ENCODE data around the gene PLAAT3. TPM values are rescaled to one million over a fixed set of nuclear protein-coding genes. Genes with fewer than 3 reads are reported as not detected.

PLAAT3 gene
- total RNA-seq, 1 experiment from 2014 or later = 198 TPM

DNA sequence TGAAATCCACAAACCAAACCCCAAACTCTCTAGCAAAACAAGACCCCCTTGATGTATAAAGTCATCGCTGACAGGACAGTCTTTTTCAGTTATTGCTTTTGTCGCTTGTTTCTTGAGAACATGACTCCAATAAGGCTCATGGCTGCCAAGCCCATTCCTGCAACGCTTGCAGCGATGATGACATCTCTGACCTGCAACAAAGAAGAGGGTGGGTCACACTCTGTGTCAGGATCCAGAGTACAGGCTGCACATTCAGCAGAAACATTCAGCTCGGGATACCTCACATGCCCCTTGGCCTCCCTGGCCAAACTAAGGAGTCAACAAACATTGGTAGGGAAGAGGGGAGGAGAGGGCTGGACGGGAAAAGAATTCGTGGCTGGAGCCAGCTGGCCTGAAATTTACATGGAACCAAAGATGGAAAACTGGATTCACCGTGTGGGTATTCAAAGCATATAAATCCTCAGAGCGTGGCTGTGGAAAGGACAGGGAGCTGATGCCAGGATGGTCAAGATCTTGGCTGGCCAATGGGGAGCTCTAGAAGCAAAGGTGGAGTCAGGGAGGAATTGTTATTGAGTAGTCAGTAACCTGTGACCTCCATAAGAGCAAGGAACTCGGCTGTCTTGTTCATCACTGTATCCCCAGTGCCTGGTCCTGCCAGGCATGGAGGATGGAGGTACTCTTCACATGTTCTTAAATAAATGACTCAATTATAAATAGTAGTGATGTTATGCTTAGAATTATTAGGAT is 39.2 kb downstream of the PLAAT3 start:
- no peak for DNase-seq (ENCODE audit: low read depth)
- in situ Hi-C loops (cut with HindIII; ENCODE audit: low pct_unique_long_range_greater_than_20kb, low sequenced_read_pairs) = no loop called here

DNA sequence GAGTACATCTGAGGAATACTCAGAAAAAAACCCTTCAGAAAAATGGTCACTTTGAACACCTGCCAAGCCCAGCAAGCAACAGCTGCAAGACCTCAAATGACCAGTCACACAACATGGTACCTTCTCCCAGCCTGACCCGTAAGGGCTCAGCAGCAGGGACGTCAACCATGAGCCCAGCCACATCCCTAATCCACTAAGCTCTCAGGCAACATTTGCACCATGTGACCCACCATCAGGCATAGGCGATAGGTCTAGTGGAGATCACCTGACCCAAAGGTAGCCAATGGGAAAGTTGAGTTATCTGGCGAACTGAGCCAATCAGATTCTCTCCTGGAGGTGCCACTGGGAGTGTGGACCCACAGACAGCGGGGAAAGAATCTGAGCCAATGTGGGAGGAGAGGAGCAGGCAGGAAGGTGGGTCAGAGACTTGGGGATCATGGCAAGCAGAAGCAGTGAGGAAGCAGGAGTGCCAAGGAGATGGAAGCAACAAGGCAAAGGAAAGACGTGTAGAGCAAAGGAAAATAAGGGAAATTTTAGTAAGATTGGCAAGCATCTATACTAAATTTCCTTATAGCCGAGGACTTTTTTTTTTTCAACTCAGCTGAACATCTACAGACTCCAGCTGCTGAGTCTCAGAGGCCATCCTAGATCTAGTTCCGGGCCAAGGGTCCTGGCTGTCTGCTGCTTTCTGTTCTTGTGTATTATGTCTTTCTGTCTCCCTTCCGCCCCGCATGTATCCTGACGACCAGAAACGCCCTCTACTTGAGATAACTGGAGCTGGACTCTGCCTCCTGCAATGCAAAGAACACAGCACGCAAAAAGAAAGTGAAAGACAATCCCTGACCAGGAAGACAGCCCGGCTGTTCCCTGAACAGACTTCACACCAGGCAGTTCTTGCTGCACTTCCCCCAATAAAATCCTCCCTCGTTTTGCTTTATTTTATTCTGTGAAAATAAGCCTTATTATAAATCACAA is 40.1 kb downstream of the PLAAT3 start:
- peak; percentile 47 for DNase-seq (ENCODE audit: low read depth)
- in situ Hi-C loops (cut with HindIII; ENCODE audit: low pct_unique_long_range_greater_than_20kb, low sequenced_read_pairs) = no loop called here

DNA sequence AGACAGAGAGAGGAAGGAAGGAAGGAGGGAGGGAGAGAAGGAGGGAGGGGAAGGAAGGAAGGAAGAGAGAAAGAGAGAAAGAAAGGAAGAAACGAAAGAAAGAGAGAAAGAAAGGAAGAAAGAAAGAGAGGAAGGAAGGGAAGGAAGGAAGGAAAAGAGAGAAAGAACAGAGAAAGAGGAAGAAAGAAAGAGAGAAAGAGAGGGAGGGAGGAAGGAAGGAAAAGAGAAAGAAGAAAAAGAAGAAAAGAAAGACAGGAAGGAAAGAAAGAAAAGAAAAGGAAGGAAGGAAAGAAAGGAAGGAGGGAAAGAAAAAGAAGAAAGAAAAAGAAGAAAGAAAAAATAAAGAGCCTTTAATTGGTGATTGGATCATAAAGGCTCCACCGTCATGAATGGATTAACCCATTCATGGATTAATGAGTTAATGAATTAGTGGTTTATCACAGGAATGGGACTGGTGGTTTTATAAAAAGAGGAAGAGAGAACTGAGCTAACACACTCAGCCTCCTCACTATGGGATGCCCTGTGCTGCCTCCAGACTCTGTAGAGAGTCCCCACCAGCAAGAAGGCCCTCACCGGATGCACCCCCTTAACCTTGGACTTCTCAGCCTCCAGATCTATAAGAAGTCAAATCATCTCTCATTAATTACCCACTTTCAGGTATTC is 42.1 kb downstream of the PLAAT3 start:
- in situ Hi-C loops (cut with HindIII; ENCODE audit: low pct_unique_long_range_greater_than_20kb, low sequenced_read_pairs) = no loop called here
- DNase-seq (ENCODE audit: low read depth) = no peak

DNA sequence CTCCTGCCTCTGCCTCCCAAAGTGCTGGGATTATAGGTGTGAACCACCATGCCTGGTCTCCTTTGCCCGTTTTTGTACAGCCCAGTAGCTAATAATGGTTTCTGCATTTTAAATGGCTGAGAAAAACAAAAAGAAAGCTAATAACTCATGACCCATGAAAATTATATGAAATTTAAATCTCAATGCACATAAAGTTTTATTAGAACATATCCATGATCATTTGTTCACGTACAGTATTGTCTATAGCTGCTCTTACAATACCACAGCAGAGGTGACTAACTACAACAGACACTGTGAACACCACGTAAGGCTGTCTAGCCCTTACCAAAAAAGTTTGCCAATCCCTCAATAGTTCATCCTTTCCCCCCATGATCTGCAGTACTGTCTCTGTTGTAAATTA is 44.7 kb downstream of the PLAAT3 start:
- in situ Hi-C loops (cut with HindIII; ENCODE audit: low pct_unique_long_range_greater_than_20kb, low sequenced_read_pairs) = no loop called here
- no peak for DNase-seq (ENCODE audit: low read depth)

DNA sequence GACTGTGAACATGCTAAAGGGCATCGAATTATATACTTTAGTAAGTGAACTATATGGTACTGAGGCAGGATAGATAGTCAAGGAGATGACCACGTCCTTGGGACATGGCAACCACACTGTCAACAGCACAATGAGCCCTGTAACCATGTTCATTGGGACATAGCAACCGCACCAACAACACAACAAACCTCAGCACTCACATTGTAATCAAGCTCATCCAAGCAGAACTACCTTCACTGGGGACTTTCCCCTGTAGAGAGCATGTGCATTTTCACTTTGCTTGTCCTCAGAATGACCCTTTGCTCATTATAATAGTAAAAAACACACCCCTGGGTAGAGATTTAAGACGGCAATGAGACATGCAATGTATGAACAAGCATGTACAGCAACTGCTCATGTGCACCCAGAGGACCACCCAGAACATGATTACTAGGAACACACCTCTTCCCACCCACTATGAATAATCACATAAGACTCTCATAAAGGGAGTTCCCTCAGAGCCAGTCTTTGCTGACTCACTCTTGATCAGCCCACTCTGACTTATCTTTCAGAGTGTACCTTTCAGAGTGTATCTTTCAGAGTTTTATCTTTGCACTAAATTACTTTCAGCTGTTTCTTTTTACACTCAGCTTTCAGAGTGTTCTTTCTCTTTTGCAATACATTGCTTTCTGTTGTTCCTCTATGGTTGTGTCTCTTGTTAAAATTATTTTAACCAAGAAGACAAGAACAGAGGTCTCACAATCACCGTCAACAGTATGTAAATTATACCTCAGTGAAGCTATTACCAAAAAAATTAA is 47.0 kb downstream of the PLAAT3 start:
- peak; percentile 98 for DNase-seq (ENCODE audit: low read depth)
- in situ Hi-C loops (cut with HindIII; ENCODE audit: low pct_unique_long_range_greater_than_20kb, low sequenced_read_pairs) = no loop called here

DNA sequence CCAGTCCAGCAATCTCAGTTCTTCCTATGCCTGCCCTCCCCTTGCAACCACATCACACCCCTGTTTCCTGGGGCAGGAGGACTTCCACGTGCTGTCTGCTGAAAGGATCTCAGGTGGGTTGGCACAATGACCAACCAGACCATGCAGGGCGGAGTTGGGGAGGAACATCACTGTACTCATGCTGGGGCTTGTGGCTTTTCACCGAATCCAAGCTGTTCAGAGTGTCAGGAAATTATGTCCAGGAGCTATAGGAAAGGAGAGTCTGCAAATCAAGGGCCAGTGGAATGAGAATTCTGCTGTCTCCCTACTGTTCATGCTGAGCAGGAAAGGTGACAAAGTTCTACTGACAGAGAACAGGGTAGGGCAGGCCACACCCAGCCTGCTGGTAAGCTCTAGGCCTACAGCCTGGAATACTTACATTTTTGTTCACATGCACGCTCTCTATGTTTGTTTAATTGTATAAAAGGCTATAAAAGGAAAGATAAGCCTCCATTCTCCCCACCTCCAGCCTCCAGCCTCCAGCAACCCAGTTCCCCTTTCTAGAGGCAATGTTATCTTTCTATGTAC is 49.4 kb downstream of the PLAAT3 start:
- DNase-seq (ENCODE audit: low read depth) = peak; percentile 75
- in situ Hi-C loops (cut with HindIII; ENCODE audit: low pct_unique_long_range_greater_than_20kb, low sequenced_read_pairs) = no loop called here

DNA sequence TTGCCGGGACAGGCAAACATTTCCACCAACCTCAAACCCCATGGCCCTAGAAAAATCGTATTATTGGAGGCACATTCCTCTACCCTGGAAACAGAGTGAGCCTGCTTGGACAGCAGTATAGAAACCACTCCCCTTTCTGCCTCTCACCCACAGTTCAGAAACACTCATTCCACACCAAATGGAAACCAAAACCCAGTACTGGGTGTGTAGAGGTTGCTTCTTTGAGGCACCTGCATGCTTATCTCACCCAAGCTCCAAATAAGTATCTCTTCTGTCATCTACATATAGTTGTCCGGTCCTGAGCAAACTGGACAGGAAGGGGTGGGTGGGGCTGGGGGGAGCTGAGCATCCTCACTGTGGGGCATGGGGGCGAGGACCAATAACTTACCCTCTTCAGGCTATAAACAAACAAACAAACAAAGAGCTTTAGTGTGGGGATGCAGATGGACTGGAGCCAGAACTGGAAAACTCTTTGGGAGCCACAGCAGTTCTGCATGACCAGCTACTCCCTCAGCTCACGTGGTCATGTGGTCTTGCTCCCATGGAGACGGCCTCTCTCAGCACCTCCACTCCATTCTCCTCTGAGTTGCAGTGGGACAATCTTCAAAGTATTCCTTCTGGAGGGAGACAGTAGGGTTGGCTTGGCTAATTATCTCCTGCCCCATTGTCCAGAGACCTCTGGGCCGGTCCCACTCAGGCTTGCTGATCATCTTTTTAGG is 50.0 kb downstream of the PLAAT3 start:
- in situ Hi-C loops (cut with HindIII; ENCODE audit: low pct_unique_long_range_greater_than_20kb, low sequenced_read_pairs) = no loop called here
- DNase-seq (ENCODE audit: low read depth) = peak; percentile 74

DNA sequence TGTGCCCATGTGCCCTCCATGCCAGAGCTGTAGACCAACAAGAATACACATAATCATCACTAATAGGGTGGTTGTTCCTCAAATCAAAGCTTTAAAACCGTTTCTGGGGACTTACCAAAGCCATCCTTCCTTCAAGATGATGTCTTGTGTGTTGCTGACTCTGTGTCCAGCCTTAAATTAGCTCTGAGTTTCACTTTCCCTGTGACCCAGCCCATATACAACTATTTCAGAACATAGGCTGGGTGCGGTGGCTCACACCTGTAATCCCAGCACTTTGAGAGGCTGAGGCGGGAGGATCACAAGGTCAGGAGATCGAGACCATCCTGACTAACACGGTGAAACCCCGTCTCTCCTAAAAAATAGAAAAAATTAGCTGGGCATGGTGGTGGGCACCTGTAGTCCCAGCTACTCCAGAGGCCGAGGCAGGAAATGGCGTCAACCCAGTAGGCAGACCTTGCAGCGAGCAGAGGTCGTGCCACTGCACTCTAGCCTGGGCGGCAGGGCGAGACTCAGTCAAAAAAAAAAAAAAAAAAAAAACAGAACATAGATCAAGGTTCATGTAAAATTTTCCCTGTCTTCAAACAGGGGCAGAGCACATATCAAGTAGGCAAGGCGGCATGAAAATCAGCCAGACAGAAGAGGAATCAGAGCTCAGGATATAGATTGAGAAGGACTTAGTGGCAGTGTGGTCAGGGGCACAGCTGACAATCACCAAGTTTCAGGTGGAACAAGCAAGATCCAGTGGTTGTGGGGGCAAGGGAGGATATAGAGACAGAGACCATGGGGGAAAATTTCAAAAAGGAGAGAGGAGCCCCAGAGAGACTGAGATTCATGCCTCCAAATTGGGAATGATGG is 50.8 kb downstream of the PLAAT3 start, which contains the start of gene PLAAT2:
TSS of gene PLAAT2 (minus strand) at position 179 of the 855 bp plus-strand sequence. CDS start at position 124, 55 bp downstream.
- DNase-seq (ENCODE audit: low read depth) = no peak
- in situ Hi-C loops (cut with HindIII; ENCODE audit: low pct_unique_long_range_greater_than_20kb, low sequenced_read_pairs) = no loop called here

DNA sequence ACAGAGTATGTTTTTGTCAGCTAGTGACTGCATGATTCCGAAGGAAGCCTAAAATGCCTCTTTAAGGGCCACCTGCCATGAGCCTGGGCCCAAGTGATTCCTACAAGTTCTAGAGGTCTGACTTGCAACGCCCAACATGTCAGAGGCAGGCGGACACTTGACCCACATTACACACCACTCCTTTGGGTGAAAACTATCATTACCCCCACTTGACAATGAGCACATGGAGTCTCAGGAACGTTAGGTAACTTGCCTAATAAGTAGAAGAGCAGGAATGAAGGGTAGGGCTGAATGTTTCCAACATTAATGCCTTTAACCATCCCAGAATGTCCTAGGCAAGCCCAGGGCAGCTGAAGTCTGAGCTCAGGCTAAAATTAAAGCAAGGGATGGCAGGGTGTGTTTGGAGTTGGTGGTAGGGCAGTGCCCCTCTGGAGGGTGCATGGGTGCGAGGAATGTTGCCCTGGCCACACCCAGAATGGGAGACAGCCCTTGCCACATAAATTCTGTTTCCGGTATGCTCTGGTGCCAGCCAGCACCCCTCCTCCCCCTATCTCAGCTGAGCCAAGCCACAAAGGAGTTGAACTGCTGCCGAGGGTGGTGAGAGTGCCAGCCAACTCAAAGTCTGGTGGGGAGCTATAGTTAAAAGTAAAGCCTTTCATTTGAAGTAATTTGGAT is 53.6 kb downstream of the PLAAT3 start:
- in situ Hi-C loops (cut with HindIII; ENCODE audit: low pct_unique_long_range_greater_than_20kb, low sequenced_read_pairs) = no loop called here
- DNase-seq (ENCODE audit: low read depth) = no peak

DNA sequence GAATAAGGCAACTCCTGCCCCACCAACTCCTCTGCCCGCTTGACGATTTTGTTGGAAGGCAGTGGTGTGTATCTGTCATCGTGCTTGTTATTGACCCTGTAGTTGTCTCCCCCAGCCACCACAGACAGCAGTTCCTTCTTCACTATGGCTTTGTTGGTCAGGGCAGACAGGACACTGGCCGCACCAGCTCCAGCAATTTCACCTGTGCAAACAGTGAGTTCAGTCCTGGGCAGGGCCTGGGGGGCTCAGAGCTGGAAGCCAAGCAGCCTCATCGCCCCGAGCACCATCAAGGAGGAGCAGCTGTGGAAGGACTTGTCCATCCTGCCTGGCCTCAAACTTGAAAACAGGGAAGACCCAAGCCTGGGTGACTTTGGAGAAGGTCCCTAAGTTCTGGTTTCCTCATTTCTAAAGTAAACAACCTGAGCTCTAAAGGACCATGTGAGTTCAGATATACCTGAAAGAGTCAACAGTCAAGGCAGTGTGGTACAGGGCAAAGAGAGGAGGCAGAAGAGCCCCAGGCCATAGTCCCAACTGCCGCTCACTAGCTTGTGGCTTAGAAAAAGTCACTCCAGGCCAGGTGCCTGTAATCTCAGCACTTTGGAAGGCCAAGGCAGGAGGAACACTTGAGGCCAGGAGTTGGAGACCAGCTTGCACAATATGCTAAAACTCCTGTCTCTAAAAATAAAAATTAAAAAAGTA is 55.6 kb downstream of the PLAAT3 start:
- DNase-seq (ENCODE audit: low read depth) = no peak
- in situ Hi-C loops (cut with HindIII; ENCODE audit: low pct_unique_long_range_greater_than_20kb, low sequenced_read_pairs) = no loop called here

DNA sequence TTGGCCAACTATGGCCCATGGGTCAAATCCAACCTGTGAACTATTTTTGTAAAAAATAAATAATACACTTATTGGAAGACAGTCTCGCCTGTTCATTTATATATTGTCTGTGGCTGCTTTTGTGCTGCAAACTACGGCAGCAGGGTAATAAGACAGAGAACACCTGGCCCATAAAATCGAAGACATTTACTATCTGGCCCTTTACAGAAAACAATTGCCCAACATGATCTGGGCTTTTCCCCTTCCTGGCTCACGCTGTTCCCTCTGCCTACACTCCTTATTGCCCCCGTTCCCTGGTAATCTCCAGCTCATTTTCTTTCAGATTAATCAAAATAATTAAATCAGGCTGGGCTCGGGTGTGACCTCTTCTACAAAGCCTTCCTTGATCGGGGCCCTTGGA is 56.7 kb downstream of the PLAAT3 start:
- in situ Hi-C loops (cut with HindIII; ENCODE audit: low pct_unique_long_range_greater_than_20kb, low sequenced_read_pairs) = no loop called here
- DNase-seq (ENCODE audit: low read depth) = no peak

DNA sequence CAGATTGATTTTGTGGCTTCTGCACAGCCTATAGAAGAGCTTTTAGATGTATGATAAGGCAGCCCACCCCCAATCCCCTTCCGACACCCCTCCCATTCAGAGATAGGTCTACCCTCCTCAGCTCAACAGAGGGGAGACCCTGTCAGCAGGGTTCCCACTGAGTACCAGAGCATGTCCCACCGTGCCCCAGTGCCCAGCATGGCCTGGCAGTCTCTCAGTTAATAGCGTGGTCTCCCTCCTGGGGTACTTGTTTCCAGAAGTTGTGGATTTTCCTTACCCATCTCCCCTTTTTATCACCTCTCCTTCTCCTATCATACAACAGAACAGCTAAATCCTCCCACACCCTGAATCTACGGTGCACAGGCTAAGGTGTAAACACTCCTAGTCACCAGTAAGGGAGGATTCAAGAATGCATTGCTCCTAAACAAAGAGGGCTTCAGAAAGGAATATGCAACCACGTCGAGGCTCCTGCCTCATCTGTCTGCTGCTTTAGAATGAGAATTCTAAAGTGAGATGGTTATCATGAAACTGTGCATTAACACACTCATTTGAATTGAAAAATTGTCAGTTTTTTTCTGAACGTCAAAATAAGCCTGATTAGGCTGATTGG is 57.7 kb downstream of the PLAAT3 start:
- DNase-seq (ENCODE audit: low read depth) = no peak
- in situ Hi-C loops (cut with HindIII; ENCODE audit: low pct_unique_long_range_greater_than_20kb, low sequenced_read_pairs) = no loop called here

DNA sequence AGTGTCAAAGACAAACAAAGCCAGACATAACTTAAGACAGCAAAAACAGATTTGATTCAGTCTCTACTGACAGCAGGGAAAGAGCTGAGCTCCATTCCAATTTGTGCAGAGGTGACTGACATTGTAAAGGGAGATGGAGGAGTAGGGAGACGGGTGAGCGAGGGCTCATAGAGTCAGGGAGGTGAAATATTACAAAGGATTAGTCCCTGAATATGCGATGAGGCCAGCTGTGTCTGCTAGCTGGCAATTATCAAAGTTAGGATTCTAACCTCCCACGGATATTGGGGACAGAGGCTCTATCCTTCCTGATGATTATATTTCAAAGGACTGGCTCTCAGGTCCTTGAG is 59.4 kb downstream of the PLAAT3 start:
- DNase-seq (ENCODE audit: low read depth) = no peak
- in situ Hi-C loops (cut with HindIII; ENCODE audit: low pct_unique_long_range_greater_than_20kb, low sequenced_read_pairs) = no loop called here

DNA sequence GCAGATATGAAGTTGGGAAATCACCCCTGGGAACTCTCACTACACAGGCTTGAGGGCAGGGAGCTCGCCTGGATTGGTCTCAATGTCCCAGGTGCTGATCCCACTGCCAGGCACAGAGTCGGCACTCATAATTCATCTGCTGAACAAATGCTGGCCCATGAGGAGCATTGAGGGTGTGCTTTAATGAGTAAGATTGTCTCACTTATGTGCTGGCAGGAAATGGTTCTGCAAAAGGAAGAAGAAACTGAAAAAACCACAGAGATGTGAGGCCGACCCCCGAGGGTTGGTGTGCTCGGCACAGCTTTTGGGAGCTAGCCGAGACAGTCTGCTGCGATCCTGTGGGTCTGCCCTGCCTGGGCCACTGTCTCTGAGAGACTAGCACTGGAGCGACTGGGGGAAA is 60.5 kb downstream of the PLAAT3 start:
- DNase-seq (ENCODE audit: low read depth) = no peak
- in situ Hi-C loops (cut with HindIII; ENCODE audit: low pct_unique_long_range_greater_than_20kb, low sequenced_read_pairs) = no loop called here

DNA sequence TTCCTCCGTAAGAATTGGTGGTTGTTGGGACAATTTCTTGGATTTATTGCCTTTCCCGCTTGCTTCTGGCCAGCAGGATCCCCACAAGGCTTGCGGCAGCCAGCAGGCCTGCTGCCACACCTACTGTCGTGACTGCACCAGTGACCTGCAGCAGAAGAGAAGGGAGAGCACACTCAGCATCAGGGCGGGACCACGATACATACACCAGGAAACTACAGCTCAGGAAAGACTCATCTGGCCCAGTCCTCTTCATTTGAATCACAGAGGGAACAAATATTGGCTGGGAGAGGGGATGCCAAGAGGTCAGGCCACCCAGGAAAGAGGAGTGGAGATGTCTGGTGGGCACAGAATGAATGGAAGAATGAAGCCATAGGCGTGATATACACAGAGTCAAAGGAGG is 61.3 kb downstream of the PLAAT3 start:
- DNase-seq (ENCODE audit: low read depth) = no peak
- in situ Hi-C loops (cut with HindIII; ENCODE audit: low pct_unique_long_range_greater_than_20kb, low sequenced_read_pairs) = no loop called here
